CD1c-positive myeloid dendritic cell (primary cell): ENCODE data around the gene GRIK3.
A peak's percentile ranks its signal among the peaks of the same experiment; 100 is the strongest.
"Not testable (repeated sequence)": the region's sequence is repeated elsewhere in the genome, so short reads cannot be mapped to it uniquely, and the experiment has no call there.

Source experiments
- DNase-seq: peaks from one replicate; pipeline ENCODE4 v3.0.0-alpha.2; 2016; ENCODE audit errors: extremely low spot score

The GRIK3 gene

DNA sequence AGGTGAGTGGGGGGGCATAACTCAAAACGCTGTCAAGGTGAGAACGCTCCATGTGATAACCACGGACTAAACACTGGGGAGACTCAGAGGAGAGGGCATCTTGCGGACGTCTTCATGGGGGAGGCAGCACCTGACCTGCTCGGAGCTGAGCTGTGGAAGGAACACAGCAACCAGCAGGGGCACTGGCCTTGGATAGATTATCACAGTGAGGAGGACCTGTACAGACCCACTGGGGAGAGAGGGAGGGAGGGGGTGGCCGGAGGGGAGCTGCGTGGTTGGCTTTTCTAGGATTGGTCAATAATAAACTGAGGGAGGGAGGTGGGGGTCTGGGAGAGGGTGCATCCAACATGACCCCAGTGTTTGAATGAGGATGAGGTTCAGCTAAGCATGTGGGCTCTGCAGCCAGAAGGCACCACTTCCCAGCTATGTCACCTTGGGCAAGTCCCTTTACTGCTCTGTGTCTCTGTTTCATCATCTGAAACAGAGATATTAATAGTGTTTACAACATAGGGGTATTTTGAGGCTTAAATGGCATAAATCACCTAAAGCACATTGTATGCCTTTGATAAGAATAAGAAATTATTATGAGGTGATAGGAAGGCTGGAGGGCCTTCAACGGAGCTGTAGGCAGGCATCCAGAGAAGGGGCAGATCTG, 123.3 kb downstream of the GRIK3 start:
- no peak for DNase-seq

DNA sequence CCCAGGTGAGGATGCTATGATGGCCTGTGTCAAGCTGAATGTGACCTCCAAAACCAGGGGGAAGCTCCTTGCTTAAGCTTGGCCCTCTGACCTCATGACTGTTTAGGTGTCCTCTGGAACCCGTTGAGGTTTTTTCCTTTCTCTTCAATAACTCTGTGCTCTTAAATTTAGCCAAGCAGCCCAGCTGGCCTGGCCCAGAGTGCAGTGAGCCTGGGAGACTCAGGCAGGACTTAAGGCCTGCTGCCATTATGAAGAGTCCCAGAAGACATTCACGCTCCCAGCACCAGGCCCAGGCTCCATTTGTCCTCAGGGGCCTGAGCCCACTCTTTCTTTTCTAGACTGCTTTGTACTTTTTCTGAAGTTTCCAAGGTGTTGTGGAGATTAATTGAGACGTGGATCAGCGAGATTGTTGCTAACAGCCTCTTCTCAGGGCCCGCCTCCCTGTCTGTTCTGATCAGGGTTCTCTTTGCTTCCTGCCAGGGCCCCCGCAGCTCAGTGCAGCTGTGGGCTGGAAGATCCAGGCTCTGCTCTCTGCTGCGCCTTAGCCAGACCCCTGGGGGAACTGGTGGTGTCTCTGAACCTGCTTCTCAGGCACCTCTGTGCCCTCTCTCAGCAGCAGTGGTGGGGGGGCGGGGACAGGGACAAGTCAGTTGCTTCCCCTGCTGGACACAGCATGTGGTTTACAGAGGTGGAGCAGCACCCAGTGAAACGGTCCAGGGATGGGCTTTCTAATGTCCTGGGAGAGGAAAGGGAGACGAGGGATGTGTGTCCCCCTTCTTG, 124.2 kb downstream of the GRIK3 start:
- no peak for DNase-seq

DNA sequence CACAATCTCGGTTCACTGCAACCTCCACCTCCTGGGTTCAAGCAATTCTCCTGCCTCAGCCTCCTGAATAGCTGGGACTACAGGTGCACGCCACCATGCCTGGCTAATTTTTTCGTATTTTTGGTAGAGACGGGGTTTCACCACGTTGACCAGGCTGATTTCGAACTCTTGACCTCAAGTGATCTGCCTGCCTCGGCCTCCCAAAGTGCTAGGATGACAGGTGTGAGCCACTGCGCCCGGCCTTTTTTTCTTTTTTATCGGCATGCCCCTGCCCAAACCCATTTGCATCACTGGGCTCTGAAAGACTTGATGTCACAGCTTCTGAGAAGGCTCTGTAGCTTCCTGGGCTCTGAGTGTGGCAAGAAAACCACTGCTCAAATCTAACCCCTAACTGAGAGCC, 125.0 kb downstream of the GRIK3 start:
- DNase-seq: not testable (repeated sequence)

DNA sequence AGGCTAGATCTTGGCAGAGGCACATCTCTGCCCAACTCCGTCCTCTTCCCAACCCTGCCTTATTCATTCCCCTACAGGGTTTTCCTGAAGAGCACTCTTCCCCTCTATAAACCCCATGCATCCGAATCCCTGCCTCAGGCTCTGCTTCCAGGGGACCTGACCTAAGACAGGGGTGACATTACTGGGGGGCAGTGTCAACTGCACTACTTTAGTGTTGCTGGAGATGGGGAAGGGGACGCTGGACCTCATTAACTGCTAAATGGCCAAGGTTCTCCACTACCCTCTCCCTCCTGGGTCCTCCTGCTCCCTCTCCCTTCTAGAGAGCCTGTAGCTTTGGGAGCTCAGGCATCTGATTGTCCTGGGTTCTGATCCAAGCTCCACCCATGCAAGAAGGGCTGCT, 126.2 kb downstream of the GRIK3 start:
- DNase-seq: no peak

DNA sequence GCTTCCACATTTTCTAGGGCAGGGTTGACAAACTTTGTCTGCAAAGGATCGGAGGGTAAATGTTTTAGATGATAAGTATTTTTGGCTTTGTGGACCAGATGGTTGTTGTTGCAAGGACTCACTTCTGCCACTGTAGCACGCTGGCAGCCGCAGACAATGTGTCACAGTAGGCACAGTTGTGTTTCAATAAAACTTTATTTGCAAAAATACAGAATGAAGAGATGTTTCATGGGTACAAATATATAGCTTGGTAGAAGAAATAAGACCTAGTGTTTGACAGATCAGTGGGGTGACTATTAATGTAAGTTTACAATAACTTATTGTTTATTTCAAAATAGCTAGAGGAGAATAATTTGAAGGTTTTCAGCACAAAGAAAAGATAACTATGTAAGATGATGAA, 127.8 kb downstream of the GRIK3 start:
- DNase-seq: no peak

DNA sequence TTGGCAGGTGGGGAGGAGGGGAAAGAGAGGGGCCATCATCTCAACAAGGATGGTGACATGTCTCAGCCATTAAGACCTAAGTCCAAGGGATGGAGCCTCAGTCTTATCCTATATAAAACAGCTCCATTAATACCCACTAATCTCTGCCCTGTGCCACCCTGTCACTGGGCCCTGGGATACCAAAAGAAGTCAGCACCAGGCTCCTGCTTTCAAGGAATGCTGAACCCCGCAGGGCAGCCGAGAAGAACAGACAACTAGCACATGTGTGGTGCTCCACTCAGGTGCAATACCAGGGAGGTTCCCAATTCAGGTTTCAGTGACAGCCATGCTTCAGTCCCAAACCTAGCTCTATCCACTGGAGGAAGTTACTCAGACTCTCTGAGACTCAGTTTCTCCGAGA, 128.4 kb downstream of the GRIK3 start:
- no peak for DNase-seq

DNA sequence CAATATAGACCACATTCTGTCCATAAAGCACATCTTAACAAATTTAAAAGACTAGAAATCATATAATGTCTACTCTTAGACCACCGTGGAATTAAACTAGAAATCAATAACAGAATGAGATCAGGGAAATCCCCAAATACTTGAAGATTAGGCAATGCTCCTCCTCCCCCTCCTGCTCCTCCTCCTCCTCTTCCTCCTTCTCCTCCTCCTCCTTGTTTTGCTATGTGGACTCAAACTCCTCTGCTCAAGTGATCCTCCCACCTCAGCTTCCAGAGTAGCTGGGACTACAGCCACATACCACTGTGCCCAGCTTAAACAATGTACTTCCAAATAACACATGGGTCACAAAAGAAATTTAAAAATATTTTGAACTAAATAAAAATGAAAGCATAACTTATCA, 134.2 kb downstream of the GRIK3 start:
- DNase-seq: no peak

DNA sequence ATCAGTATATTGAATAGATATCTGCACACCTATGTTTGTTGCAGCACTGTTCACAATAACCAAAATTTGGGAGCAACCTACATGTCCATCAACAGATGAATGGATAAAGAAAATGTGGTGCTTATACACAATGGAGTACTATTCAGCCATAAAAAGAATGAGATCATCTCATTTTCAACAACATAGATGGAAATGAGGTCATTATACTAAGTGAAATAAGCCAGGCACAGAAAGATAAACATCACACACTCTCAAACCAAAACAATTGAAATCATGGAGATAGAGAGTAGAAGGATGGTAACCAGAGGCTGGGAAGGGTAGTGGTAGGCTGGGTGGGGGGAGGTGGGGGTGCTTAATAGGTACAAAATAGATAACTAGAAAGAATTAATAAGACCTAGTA, 136.5 kb downstream of the GRIK3 start:
- not testable (repeated sequence) for DNase-seq

DNA sequence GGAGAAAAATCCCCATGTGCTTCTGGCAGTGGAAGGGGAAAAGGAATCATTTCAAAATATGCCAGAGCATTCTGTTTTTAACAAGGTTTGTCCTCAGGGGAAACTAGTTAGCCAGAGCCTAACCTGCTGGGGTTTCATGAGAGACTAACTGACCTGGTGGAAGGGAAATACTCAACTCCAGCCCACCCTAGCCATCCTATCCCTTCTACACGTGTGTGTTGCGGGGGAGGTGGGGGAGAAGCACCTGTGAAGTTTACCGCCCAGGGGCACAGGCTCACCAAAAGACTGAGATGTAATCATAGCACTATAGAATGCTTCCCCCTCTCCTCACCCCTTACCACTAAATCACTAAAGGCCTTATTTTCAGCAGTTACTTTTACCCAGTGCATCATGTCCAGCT, 139.5 kb downstream of the GRIK3 start:
- DNase-seq: no peak

DNA sequence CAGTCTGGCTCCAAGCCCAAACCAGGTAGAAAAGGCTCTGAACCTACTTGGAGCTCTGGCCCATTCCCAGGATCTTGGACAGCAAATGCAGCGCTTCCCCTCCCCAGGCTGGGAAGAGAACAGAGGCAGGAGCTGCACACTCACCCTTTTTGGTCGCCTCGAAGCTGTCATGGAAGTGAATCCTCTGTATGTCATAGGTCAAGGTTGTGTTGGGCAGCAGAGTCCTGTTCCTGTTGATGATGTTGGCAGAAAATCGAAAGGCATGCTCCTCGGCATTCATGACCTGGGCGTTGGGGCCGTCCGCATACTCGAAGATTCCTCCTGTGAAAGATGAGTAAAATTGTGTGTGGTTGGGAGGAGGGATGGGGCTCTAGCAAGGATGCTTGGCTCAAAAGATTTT, 143.5 kb downstream of the GRIK3 start:
- no peak for DNase-seq

DNA sequence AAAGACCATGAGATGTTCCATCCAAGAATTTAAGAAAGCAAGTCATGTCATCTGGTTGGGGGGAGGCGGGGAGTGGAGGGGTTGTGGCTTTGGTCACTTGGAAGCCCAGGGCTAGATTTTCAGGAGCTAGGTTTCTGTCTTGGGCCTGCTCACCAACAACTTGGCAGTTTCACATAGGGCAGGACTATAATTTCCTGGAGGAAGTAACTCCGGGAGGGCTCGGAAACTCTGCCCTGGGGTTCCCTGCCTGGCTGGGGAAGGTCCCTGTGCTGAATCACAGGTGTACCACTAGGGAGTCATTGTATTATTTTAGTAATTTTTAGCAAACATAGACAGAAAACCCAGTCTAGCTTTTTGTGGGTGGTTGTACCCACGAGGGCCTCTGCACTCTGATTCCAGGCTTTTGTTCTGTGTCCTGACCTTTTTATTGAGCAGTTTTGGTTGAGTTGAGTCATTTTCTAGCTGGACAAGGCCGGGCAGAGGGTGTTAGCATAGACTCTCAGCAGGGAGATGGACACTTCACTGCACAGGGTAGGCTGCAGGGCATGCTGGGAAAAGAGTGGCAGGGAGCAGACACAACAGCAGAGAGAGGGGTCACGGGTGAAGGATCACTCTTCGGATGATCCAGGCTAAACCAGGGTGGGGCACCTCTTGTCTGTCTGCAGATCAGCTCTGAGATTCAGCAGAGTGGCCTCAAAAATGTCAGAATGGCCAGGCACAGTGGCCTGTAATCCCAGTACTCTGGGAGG, 144.7 kb downstream of the GRIK3 start:
- no peak for DNase-seq

DNA sequence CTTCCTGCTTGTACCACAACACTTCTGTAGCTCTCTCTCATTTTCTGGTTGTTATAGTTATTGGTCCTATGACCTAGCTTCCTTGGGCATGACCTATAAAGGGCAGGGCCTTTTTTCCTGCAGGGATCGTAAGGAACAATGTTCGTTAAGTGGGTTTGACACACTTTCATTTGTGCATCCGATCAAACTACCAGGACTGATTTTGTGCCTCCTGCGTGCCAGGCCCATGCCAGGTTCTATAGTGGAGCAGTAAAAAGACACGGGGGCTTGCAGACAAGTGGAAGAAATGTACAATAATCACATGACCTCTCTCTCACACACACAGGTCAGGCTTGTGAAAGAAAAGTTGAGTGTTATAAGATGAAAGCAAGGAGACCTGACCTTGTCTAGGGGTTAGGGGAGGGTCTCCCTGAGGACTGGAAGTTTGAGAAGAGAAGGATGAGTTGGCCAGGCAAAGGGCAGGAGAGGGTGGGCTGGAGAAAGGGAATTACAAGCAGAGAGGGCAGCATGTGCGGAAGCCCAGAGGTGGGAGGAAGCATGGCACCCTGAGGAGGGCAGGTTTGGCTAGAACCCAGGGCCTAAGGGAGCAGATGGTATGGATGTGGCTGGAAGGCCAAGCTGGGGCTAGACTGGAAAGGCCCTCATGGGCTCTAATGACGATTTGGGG, 145.4 kb downstream of the GRIK3 start:
- no peak for DNase-seq

DNA sequence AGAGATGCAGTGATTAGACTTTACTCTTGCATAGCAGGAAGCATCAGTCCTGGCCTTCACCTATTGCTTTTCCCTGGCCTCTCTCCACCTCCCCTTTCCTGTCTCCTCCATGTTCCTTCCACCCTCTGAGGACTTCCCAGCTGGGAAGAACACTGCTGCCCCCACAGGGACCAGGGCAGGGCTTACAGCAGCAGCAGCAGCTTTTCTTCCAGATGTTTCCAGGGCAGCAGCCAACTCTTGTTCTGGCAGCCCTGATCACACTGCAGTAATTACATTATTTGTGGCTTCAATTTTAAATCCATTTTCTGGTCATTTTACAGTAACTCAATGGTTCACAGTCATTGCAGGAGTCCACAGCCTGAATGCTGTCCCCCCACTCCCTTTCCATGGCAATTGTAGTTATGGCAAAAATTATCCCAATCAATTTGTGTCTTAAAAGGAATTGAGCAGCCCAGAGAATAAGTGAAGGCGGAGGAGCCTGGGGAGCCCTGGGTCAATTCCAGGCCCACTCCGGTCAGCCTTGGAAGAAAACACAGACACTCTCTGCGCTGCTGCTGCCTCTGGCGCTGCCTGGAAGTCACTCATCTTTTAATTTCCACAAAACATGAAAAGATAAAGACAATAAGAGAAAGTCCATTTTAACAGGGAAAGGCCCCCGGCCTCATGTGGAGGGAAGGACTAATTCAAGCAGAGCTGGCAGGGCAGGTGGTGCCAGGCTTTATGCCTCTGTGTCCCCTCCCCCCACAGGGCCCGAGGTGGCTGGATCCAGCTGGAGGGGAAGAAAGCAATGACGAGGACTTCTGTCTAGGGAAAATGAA, 148.6 kb downstream of the GRIK3 start:
- DNase-seq: no peak

DNA sequence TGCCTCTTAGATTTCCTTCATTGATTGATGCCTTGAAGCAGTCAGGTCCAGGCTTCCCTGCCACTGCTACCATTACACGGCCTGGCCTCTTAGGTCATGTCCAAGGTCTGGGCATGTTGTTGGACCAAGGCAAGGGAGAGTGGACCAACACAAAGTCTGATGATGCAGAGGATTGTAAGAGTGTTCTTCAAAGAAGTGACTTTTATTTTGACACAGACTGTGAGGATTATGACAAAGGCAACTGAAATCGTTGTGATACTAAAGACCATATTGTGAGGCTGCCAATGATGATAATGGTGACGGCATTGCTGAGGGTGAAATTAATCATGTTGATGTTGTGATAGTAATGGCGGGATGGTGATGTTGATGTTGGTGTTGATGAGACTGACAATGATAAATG, 149.5 kb downstream of the GRIK3 start:
- DNase-seq: no peak

DNA sequence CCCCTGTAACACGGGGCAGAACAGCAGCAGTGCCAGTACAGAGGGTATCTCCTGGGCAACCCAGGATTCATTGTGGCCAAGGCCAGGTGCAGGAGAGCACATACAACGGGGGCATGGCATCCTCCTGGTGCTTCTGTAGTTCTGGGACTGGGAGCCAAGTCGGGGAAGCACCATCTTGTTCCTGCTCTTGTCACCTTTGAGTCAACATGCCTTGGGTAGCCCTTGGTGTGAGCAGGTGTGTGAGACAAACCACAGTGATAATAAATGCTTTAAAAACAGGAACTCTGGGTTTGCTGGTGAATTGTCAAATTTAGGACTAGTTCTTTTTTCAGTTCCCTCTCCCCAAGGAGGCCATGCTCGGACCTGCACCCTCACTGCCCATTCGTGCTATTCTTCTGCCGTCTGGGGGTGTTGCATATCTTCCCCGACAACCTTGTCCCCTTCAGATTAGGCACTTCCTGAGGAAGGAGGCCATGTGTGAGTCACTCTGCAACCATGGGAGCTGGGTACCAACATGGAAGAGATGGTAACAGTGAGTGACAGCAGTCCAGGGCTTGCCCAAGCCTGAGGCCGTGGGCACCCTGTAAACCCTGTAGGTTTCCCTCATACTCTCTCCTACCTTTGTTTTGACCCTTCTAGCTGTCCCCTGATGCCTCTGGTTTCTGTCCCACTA, 150.2 kb downstream of the GRIK3 start:
- DNase-seq: peak; percentile 1

DNA sequence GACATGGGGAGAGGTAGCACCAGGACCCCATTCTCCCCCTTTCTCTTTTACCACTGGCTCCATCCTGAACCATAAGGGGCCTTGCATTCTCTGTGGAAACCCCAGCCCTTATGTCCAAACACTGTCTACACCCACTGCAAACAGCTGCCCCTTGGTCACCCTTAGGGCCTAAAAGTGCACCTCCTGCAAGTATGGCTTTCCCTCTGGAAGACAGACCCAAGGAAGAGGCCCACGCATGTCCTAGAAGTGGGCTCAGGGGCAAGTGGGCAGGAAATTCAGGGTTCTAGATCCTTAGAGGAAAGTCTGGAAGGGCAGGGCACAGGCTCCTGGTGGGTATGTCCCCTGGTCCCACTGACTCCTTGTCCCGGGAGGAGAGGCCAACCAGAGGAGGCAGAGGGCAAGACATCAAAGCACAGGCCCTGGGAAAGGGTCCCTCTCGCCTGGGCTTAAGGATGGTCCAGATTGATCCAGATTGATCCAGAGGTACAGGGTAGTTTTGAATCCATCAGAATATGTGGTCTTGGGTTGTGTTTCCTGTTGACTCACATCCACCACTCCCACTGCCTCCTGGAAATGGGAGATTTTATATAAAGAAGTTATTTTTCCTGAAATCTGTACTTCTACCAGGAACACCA, 150.9 kb downstream of the GRIK3 start:
- DNase-seq: no peak

DNA sequence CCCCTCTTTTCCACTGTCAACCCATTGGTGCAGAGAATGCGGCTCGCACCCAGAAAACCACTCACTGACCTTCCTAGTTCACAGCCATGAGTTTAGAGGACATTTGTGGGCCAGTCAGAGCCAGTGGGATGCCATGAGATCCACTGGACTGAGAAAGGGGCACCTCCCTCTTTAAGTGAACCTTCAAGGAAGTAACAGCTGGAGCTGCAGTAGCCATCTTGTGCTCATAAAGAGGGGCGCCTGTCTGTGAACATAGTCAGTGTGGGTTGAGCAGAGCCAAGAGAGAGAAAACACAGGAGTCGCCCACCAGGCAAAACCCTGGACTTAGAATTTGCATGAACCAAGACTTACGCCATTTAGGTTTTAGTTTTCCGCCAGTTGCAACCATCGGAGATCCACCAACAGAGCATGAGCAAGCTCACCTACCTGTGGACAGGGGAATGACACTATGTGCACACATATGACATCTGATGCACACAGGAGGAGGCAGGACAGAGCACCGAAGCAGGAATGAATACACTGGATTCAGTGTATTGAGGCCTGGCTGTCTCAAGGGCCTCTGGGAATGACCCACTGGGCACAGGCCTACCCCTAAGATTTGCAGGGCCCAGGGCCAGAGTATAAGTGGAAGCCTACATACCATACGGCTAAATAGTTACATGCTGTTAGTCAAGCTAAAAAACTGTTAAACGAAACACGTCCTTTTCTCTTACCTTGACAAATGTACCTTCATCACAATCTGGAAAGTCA, 151.6 kb downstream of the GRIK3 start:
- no peak for DNase-seq

DNA sequence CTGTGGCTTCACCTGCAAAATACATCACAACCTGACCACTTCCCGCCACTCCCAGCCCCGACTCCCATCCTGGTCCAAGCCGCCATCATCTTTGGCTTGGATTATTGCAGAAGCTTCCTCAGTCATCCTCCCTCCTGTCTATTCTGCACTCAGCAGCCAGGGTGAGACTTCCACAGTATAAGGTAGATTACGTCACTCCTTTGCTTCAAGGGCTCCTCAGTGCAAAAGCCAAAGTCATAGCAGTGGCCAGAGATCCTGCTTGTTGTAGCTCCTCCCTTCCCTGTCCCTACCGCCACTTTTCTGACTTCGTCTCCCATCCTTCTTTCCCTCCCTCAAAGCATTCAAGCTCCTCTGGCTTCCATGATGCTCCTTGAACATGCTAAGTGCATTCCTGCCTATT, 152.8 kb downstream of the GRIK3 start:
- no peak for DNase-seq

DNA sequence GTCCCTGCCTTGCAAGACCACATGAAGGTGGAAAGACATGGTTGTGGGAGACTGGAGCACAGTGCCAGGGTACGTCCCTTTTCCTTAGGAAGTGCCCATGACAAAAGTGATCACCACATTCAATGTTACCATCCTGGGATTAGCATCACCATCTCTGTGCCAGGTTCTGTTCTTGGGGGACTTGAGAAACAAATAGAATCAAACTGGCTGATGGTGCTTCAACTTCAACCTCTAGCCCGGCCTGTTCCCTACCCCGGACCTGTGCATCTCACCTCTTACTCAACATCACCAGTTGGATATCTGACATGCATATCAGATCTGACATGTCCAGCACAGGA, 153.3 kb downstream of the GRIK3 start:
- DNase-seq: no peak
